Gastrocnemius medialis (tissue), 4 donors: Measurements from ENCODE around the gene AFF3.

Experiments used
- CTCF ChIP-seq, 5 experiments: fragments of 450-650 bp in 3 of 5; fragments of 200-600 bp in 2 of 5; sonication (generic) in 2 of 5; IDR thresholded peaks in 4 of 5; conservative IDR thresholded peaks in 1 of 5; 1 replicate in 4 of 5; 2 replicates in 1 of 5; pipeline ENCODE4 v1.5.1; 2016 to 2019; ENCODE audit warnings: antibody characterized with exemption in 5 of 5, mild to moderate bottlenecking in 3 of 5, moderate library complexity in 3 of 5
- POLR2A ChIP-seq, 2 donors: fragments of 450-650 bp; IDR thresholded peaks; one replicate each; pipeline ENCODE4 v1.6.1; 2017; ENCODE audit warnings: antibody characterized with exemption in 2 of 2, mild to moderate bottlenecking in 2 of 2, moderate library complexity in 2 of 2

- TF ChIP-seq POLR2A (IDR thresholded peaks at IDR 0.05) = no peak
- TF ChIP-seq CTCF (IDR thresholded peaks at IDR 0.05 in 4 of 5, conservative IDR thresholded peaks at IDR 0.05 in 1 of 5) = no peak
Observed at GRCh38 chr2:100021791-100022340, 120.5 kb downstream of the AFF3 start.
